ENCODE results near the gene CDC14B.
A peak's percentile ranks its signal among the peaks of the same experiment; 100 is the strongest.

Gene CDC14B

DNA sequence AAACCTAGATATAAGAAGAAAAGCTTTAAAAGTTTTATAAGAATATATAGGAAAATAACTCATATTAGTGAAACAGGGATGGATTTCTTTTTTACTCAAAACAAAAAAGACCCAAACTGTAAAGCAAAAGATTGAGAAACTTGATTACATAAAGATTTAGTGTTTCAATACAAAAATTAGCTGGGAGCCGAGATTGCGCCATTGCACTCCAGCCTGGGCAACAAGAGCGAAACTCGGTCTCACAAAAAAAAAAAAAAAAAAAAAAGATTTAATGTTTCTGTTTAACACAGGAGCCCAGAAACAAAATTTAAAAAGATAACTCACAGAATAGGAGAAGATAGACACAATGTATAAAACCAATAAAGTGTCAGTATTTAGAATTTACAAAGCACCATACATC is 45.2 kb downstream of the CDC14B start:
- in situ Hi-C loops (cut with MboI; ENCODE audit: low sequenced_read_pairs, unreplicated experiment), result no loop called here
- DNase-seq (ENCODE audit: low spot score), result no peak

DNA sequence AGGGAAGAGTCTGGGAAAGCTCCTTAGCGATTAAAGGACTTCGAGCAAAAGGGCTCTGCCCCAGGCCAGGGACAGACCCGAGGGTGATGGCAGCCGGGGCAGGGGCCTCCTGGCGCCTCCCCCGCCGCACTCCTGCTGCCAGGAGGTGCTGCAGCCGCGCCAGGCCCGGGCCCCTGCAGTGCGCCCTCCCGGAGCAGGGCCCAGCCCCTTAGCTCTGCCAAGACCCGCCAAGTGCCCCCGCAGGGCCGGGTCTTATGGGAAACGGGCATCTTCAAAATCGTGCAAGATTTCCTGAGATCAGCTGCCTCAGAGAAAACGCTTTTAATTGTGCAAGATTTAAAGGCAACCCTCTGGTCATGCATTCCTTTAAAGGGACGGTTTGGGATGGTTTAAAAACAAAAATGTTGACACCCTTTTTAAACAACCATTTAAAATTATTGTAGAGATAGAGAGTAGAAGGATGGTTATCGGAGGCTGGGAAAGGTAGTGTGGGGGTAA is 52.4 kb downstream of the CDC14B start:
- TF ChIP-seq, protein P1, sequence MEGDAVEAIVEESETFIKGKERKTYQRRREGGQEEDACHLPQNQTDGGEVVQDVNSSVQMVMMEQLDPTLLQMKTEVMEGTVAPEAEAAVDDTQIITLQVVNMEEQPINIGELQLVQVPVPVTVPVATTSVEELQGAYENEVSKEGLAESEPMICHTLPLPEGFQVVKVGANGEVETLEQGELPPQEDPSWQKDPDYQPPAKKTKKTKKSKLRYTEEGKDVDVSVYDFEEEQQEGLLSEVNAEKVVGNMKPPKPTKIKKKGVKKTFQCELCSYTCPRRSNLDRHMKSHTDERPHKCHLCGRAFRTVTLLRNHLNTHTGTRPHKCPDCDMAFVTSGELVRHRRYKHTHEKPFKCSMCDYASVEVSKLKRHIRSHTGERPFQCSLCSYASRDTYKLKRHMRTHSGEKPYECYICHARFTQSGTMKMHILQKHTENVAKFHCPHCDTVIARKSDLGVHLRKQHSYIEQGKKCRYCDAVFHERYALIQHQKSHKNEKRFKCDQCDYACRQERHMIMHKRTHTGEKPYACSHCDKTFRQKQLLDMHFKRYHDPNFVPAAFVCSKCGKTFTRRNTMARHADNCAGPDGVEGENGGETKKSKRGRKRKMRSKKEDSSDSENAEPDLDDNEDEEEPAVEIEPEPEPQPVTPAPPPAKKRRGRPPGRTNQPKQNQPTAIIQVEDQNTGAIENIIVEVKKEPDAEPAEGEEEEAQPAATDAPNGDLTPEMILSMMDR (IDR thresholded peaks at IDR 0.05; ENCODE audit: borderline replicate concordance, control extremely low read depth, extremely low read depth, insufficient read depth, missing control alignments), result peak; percentile 6
- DNase-seq (ENCODE audit: low spot score), result no peak
- in situ Hi-C loops (cut with MboI; ENCODE audit: low sequenced_read_pairs, unreplicated experiment), result no loop called here

More for the DNA sequence above, 45.2 kb downstream of the CDC14B start:
- TF ChIP-seq, protein P1 (IDR thresholded peaks at IDR 0.05; ENCODE audit: borderline replicate concordance, control extremely low read depth, extremely low read depth, insufficient read depth, missing control alignments), result no peak

DNA sequence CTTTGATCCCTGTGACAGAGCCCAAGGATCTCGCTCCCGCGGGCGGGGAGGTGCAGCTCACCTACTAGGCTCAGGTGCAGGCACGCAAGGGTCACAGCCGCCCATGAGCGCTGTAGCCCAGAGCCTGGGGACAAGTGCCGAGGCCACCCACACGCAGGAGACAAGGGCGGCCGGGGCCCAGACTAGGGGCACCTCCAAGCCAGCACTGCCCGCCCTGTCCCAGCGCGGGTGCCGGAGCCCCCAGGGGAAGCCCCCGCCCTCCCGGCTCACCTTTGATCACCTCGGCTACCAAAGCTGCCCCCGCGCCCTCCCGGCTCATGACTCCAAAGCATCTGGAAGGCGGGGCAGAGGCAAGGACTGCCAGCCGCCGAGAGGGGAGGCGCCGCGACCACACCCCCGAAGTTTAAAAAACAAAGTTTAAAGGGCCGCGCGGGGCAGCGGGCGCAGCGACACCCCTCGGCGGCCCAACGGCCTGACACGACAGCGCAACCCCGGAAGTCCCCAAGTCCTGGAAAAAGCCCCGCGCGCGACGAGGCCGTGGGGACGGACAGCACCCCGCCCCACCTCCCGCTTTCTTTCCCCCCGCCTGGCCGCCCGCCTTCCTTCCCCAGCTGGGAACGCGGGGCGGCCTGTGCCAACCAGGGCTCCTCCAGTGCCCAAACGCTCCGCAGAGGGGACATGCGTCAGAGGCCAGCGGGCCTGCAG is 53.0 kb downstream of the CDC14B start:
- in situ Hi-C loops (cut with MboI; ENCODE audit: low sequenced_read_pairs, unreplicated experiment), result no loop called here
- peak; percentile 92 for DNase-seq (ENCODE audit: low spot score)
- TF ChIP-seq, protein P1 (IDR thresholded peaks at IDR 0.05; ENCODE audit: borderline replicate concordance, control extremely low read depth, extremely low read depth, insufficient read depth, missing control alignments), result peak; percentile 84

DNA sequence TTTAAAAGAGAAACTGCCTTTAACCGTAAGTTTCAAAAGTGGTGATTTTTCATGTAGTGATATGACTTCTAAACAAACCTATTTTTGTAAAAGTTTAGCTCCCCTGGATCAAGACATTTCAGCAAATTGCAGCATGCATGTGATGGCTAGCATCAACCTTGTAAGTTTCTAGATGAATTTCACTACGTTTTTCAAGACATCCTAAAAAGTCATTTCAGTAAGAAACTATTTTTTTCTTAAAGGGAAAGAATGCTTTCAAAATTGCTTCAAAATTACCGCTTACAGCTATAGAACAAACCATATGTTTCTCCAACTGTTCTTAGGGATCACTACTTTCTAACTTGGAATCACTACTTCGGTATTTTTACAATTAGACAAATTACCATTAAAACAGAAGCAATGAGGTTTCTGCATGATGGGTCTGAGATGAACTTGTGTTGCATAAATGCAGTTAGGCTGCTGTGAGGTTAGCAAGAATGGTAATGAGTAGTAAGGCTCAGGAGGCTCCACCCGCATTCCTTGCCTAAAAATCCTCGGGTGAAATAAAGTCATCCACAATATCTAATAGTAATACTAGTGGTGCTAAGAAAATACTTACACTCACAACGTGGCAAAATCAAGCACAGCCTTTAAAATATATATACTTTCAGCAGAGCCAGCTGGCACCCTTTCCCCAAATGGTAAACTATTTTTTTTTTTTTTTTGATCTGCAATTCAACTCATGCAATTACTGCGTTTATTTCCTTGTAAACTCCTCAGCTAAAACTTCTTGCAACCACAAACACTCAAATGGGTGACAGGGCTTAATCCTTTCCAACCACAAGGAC is 53.8 kb downstream of the CDC14B start:
- in situ Hi-C loops (cut with MboI; ENCODE audit: low sequenced_read_pairs, unreplicated experiment), result no loop called here
- no peak for DNase-seq (ENCODE audit: low spot score)
- TF ChIP-seq, protein P1 (IDR thresholded peaks at IDR 0.05; ENCODE audit: borderline replicate concordance, control extremely low read depth, extremely low read depth, insufficient read depth, missing control alignments), result no peak

DNA sequence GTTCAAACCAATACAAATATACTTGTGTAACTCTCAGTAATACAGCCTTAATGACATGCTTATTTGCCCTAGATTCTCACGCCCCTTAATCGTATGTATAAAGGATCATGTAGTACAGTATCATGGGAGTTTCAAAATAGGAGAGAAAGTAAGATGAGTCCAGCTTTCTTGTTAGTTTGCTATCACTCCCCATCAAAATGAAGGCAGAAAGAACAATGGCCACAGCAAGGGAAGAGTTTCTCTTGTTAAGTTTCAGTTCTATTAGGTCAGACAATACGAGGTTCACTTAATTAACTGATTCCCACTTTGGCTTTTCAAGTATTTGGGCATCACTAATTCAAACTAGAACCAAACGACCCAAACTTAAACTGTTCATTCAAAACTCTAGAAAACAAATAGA is 55.4 kb downstream of the CDC14B start:
- in situ Hi-C loops (cut with MboI; ENCODE audit: low sequenced_read_pairs, unreplicated experiment), result no loop called here
- TF ChIP-seq, protein P1 (IDR thresholded peaks at IDR 0.05; ENCODE audit: borderline replicate concordance, control extremely low read depth, extremely low read depth, insufficient read depth, missing control alignments), result no peak
- DNase-seq (ENCODE audit: low spot score), result no peak

DNA sequence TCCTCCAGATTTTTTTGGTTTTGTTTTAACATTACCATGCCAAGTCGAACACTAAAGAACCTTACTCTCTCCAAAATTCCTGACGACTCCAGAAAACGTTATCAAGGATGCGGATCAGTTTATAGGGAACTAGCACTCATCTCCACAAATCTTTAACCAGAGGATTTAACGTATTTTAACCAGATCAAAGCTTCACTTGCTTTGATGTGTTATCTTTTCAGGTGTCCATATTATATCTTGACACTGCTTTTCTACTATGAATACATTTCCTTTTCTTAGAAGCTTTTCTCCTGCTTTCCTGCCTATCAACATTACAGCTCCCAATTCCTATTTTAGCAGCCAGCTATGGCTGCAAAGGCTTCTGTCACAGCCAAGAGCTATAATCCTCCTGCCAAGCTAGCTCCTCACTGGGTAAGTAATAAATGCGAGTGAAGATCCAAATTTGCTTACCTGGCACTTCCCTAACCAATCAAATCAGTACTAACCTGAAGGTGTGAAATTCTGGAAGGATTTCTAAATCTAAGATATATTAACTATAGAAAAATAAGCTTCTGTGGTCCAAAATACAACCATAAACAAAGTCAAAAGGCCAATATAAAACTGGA is 60.2 kb downstream of the CDC14B start:
- in situ Hi-C loops (cut with MboI; ENCODE audit: low sequenced_read_pairs, unreplicated experiment), result no loop called here
- DNase-seq (ENCODE audit: low spot score), result no peak
- TF ChIP-seq, protein P1 (IDR thresholded peaks at IDR 0.05; ENCODE audit: borderline replicate concordance, control extremely low read depth, extremely low read depth, insufficient read depth, missing control alignments), result no peak
